T-helper 17 cell (primary cell): ENCODE data around the gene ZNF438. TPM values are rescaled to one million over a fixed set of nuclear protein-coding genes. Genes with fewer than 3 reads are reported as not detected.

ENCODE experiments used
- ATAC-seq: fragments of 150-1000 bp; cut with Tn5 transposase; 2 replicates; pipeline ENCODE4 v1.10.0; 2021; ENCODE audit warnings: mild to moderate bottlenecking, moderate library complexity
- DNase-seq, 3 donors: peaks; one replicate each; pipeline versions ENCODE4 v3.0.0 to v3.0.0-alpha.2; 2020 to 2021
- H3K9me3 ChIP-seq: one replicate; pipeline ENCODE4 v1.7.0; 2013; ENCODE audit warnings: low read length, mild to moderate bottlenecking; ENCODE audit not compliant: control insufficient read depth, poor library complexity, severe bottlenecking
- H3K27ac Mint-ChIP-seq: one replicate; pipeline ENCODE4 v1.8.0; 2022; ENCODE audit warnings: mild to moderate bottlenecking, moderate library complexity, mixed read lengths
- H3K27me3 Mint-ChIP-seq: one replicate; pipeline ENCODE4 v1.8.0; 2022; ENCODE audit warnings: mixed read lengths
- H3K36me3 Mint-ChIP-seq: one replicate; pipeline ENCODE4 v1.8.0; 2022; ENCODE audit warnings: low read depth, mixed read lengths
- H3K4me1 Mint-ChIP-seq: one replicate; pipeline ENCODE4 v1.8.0; 2022; ENCODE audit warnings: mild to moderate bottlenecking, mixed read lengths
- H3K4me3 Mint-ChIP-seq: one replicate; pipeline ENCODE4 v1.8.0; 2022; ENCODE audit warnings: mild to moderate bottlenecking, moderate library complexity, mixed read lengths
- total RNA-seq, 4 donors: library from RNA in 2 of 4; stranded (reverse) in 2 of 4; gene quantifications; one replicate each; pipeline ENCODE4 v1.2.3 and lab custom pipeline; 2022 to 2026

ZNF438 gene
- total RNA-seq, 2 donors from 2014 or later: 3.1 to 3.7 TPM

DNA sequence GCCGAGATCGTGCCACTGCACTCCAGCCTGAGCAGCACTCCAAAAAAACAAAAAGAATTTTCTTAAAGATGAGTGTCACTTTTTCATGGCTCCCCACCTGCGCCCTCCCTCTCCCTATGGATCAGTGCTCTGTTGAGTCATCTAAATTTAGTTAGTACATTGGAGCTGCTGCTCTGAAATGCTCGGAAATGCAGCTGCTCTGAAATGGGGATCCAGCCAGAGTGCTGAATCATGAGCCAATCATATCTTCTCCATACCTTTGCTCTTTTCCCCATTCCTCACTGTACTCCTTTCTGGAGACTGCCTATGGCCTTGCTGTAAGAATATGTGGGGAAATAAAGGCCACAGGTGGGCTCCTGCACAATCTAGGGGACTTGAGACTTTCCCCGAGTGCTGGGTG lies 188.8 kb downstream of the ZNF438 start:
- no peaks in the 10 kb centered on the region for H3K27me3 Mint-ChIP-seq
- no peak overlapping the region for H3K27ac Mint-ChIP-seq
- no peaks in the 10 kb centered on the region for H3K9me3 ChIP-seq
- DNase-seq (no peak), ATAC-seq (no peak)
- H3K4me1 Mint-ChIP-seq: no peaks in the 10 kb centered on the region
- H3K4me3 Mint-ChIP-seq: no peak overlapping the region
- H3K36me3 Mint-ChIP-seq: peaks cover 4% of the 10 kb centered on the region

DNA sequence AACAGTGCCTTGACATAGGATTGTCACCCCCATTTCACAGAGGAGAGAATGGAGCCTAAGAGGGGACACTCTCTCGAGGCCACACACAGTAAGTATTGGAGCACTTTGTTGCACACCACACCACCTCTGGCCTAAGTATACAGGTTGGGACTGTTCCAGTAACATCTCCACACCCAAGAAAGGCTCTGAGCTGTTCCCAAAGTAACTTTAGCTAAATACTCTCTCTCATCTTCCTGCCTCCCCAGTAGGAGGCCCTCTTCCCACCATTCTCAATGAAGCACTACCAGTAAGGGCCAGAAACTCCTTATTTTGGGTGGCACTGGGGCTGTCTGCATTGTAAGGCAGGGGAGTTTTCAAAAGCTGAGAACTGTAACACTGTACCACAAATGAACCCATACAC lies 189.5 kb downstream of the ZNF438 start:
- DNase-seq: no peak

DNA sequence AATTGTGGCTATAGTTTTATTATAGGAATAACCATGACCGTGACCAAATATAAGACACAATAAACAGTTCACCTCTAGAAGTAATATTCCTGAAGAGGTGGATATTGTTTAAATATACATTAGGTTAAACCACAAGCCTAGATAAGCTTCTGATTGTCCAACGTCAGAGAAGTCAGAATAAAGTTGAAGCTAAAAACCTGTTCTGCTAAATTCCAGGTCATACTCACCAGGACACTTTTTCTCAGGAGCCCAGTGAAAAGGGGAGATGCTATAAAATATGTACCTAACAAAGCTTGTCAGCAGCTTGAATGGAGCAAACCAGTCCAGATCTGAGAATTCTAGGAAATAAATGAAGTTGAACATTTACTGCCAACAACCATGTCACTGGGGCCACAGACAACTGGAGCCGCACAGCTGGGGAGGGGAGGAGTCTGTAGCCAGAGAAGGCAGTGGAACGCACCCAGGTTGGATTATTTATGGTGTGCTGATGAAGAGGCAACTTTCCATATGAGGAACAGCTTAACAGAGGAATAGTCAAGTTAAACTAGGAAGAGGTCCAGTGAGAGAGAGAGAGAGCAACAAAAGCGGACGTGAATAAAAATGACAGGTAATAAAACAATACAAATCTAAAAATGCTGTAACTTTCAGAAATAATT lies 191.1 kb downstream of the ZNF438 start:
- Mint-ChIP-seq H3K4me3 (no peak overlapping the region), H3K4me1 (no peaks in the 10 kb centered on the region), H3K27me3 (no peaks in the 10 kb centered on the region), H3K36me3 (peaks cover 7% of the 10 kb centered on the region), H3K27ac (no peak overlapping the region)
- ATAC-seq (no peak), DNase-seq (no peak)
- H3K9me3 ChIP-seq: no peaks in the 10 kb centered on the region

More for the DNA sequence above, 189.5 kb downstream of the ZNF438 start:
- Mint-ChIP-seq H3K4me1 (no peaks in the 10 kb centered on the region), H3K36me3 (peaks cover 7% of the 10 kb centered on the region), H3K4me3 (no peak overlapping the region), H3K27ac (no peak overlapping the region), H3K27me3 (no peaks in the 10 kb centered on the region)
- no peak for ATAC-seq
- no peaks in the 10 kb centered on the region for H3K9me3 ChIP-seq

DNA sequence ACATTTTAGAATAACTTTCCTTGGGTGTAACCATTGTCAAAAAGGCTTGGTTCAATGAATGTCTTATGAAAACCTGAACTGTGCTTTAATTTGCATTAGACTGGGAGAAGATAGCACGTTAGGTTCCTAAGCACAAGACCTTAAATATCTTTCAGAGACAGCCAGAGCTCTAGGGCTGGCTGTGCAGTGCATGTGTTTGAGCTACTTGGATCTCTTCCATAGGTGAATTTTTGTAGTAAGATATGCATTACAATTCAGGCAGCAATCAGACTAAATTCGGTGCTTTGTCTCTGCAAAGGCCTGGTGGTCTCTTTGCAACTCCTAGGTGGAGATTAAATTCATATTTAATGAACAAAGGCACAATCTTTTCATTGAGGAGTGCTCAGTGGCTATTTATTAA lies 192.0 kb downstream of the ZNF438 start:
- Mint-ChIP-seq H3K36me3 (peaks cover 7% of the 10 kb centered on the region), H3K27me3 (no peaks in the 10 kb centered on the region), H3K27ac (no peak overlapping the region), H3K4me1 (no peaks in the 10 kb centered on the region), H3K4me3 (no peak overlapping the region)
- no peak for ATAC-seq
- no peaks in the 10 kb centered on the region for H3K9me3 ChIP-seq
- DNase-seq: no peak

DNA sequence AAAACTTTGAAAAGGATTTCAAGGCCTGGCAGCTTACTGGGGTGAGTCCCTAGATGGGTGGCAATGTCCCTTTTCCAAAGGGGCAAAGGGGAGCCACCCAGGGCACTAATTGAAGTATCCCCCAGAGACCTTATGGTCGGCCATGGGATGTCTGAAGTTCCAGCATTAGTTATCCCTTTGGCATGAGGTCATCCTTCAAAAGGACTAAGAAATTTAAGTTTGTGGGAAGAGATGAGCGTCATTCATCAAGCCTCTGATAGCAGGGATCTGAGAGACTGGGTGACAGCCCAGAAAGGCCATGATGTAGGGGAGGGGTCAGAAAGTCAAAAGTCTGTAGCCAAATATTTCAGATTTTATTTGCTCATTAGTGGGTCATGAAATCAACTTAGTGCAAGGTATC lies 195.3 kb downstream of the ZNF438 start:
- peaks cover 7% of the 10 kb centered on the region for H3K36me3 Mint-ChIP-seq
- no peak for ATAC-seq
- H3K4me3 Mint-ChIP-seq: no peak overlapping the region

DNA sequence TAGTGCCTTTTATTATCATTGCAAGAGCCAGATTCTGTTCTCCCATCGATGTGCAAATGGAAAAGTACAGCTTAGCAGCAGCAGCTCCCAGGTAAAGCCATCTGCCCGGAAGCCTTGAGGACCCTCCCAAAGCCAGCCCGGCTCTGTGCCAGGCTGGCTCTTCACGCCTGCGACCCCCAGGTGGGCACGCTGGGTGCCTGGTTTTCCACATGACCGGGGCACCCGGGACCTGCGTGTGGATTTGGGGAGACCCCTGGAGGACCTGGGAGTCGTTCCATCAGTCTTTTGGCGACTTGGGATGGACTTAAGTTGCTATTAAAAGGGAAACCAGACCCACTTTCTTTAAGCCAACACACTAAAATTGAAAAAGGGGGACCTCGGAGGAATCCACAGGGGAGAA lies 196.5 kb downstream of the ZNF438 start:
- Mint-ChIP-seq H3K4me3 (no peak overlapping the region), H3K36me3 (peaks cover 4% of the 10 kb centered on the region), H3K27ac (no peak overlapping the region), H3K4me1 (no peaks in the 10 kb centered on the region), H3K27me3 (no peaks in the 10 kb centered on the region)
- no peak for DNase-seq
- ATAC-seq: no peak
- H3K9me3 ChIP-seq: no peaks in the 10 kb centered on the region

More for the DNA sequence above, 195.3 kb downstream of the ZNF438 start:
- no peaks in the 10 kb centered on the region for H3K4me1 Mint-ChIP-seq
- H3K27ac Mint-ChIP-seq: no peak overlapping the region
- no peaks in the 10 kb centered on the region for H3K9me3 ChIP-seq
- H3K27me3 Mint-ChIP-seq: no peaks in the 10 kb centered on the region
- no peak for DNase-seq

DNA sequence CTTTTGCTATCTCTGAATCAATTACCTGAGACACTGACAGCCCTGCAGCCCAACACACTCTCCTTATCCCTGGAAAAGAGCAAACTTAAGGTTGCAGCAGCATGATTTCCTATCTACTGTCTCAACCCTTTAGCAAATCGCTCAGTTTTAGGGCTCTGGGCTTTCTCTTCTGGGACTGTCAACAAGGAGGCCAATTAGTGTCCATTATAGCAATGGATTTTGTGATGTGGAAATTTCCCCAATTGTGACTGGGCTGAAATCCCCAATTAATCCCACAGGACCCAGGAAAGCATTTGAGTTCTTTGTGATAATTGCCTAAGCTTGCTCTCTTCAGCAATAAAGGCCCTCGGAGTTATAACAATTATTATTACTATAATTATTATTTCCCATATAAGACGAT lies 197.0 kb downstream of the ZNF438 start:
- no peak for ATAC-seq
- Mint-ChIP-seq H3K4me1 (no peaks in the 10 kb centered on the region), H3K4me3 (no peak overlapping the region), H3K36me3 (peaks cover 4% of the 10 kb centered on the region), H3K27ac (no peak overlapping the region), H3K27me3 (no peaks in the 10 kb centered on the region)
- DNase-seq: no peak
- no peaks in the 10 kb centered on the region for H3K9me3 ChIP-seq

DNA sequence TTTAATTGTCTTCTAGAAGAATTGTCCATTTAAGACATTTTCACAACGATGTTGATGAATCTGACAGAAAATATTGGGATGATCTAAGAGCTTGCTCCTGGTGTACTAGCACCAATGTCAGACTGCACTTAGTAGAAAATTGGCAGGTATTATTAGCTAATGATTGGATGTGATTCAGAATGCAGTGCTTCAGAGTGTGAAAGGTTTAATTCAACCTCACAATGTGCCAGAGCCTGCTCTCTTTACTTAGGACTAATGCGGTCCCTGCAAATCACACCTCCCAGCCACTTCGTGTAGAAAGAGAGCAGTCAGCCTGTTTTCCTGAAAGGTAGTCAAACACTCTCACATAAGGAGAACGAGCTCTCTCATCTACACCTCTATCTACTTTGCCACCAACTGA lies 197.5 kb downstream of the ZNF438 start:
- H3K36me3 Mint-ChIP-seq: peaks cover 4% of the 10 kb centered on the region
- no peak for ATAC-seq
- H3K27me3 Mint-ChIP-seq: no peaks in the 10 kb centered on the region
- no peaks in the 10 kb centered on the region for H3K9me3 ChIP-seq
- H3K4me1 Mint-ChIP-seq: peaks cover 1% of the 10 kb centered on the region
- no peak overlapping the region for H3K4me3 Mint-ChIP-seq
- H3K27ac Mint-ChIP-seq: no peak overlapping the region
- no peak for DNase-seq

DNA sequence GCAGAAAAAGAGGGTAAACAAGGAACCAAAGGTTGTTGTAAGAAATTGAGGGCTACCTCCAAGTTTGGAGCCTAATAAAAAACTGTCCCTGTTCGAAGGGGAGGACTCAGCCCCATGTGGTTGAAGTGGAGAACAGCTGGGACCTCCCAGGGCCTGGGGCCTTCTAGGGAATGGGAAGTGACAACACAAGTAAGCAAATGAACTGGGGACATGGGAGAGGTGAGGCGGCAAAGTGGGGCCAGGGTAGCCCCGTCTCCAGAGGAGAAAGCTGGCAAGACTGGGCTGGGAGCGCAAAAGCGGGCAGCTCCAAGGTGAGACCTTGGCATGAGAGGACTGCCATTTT lies 198.1 kb downstream of the ZNF438 start:
- Mint-ChIP-seq H3K36me3 (peaks cover 4% of the 10 kb centered on the region), H3K27ac (no peak overlapping the region), H3K4me1 (peaks cover 2% of the 10 kb centered on the region), H3K4me3 (no peak overlapping the region), H3K27me3 (no peaks in the 10 kb centered on the region)
- no peak for ATAC-seq
- no peaks in the 10 kb centered on the region for H3K9me3 ChIP-seq
- DNase-seq: no peak

DNA sequence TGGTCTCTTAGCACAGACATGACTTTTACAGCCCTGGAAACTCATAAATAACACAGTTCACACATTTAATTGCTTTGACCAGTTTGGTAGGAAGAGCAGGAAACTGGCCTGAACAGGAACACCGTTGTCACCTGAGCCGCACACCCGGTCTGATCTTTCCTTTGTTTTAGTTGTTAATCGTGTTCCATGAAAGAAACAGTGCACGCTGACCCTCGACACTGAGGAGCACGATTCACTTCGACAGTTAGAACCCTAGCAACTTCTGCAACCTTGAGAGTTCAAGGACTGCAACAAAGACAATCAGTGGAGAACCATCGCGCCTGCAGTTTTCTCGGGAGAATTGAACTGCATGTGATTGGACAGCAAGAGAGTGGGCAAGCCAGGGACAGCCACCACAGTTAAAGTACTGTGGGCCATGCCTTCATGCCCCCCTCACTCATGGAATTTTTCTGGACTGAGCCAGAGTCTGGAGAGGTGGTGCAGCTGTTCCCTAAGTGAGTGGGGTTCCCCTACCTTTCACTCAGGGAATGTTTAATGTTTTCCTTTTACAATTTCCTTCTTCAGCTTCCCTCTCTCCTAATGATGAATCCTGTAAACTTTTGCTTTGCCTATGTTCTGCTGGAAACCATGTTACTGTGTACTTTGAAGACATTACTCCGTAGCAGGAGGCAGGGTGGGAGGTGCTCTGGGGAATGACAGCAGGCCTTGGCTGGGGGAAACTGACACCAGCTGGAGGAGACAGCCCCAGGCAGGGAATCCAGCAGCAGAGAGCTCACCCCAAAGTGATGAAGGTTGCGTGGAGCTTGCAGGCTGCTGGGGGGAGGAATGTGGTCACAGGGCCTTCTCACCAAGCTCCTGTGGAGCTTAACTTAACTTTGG lies 198.7 kb downstream of the ZNF438 start:
- no peak overlapping the region for H3K4me3 Mint-ChIP-seq
- H3K4me1 Mint-ChIP-seq: peaks cover 2% of the 10 kb centered on the region
- no peak for DNase-seq
- no peak overlapping the region for H3K27ac Mint-ChIP-seq
- H3K36me3 Mint-ChIP-seq: peaks cover 3% of the 10 kb centered on the region
- no peak for ATAC-seq
- no peaks in the 10 kb centered on the region for H3K27me3 Mint-ChIP-seq
- no peaks in the 10 kb centered on the region for H3K9me3 ChIP-seq

DNA sequence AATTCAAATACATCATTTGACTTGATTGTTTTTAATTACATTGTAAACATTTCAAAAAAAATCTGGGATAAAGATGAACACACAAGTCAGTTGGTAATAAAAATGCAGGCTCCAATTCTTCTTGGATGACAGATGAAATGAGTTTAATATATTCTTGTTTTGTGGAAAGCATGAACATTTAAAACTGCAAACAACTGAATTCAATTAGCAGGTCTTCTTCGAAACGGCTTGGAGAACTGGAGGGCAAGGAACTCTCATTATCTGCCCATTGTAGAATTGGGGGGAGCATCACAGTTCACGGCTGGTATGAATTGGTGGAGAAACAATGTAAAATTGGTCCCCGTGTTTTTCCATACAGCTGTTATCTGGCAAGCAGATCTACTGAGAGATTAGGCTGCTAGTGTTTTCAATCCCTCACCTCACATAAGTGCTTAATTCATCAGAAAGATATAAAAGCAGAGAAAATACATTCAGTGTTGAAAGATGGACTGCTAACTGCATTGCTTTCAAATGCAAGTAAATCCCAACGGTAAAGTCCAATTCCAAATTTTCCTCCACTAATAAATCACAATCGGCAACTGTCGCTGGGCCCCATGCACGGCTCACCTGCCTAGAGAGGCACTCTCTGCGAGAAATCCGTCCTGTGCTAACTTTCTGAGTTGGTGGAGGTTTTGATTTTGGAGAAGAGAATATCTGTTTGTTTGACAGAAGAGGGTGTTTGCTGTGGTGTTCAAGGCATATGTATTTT lies 199.5 kb downstream of the ZNF438 start:
- Mint-ChIP-seq H3K27ac (no peak overlapping the region), H3K4me1 (peaks cover 2% of the 10 kb centered on the region)
- no peak for ATAC-seq

DNA sequence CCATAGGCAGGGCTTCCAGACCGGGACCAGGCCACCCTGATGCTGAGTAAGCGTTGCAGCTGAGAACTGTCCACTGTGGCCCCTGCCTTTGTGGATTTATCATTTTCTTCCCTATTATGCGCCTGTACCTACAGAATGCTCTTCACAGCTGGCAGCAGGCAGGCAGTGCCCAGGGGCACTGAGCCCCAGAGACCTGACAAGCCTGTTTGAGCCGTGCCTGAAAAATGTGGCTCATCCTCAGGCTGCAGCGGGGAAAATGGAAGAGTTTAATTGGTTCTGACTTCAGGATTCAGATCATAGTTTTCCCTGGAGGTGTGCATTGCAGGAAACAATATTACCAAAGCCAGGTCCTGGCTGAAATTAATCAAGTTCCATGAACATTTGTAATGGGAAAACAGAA lies 200.2 kb downstream of the ZNF438 start:
- Mint-ChIP-seq H3K4me1 (peaks cover 2% of the 10 kb centered on the region), H3K36me3 (no peaks in the 10 kb centered on the region), H3K4me3 (no peak overlapping the region), H3K27me3 (peaks cover 4% of the 10 kb centered on the region), H3K27ac (no peak overlapping the region)
- ATAC-seq: no peak
- no peak for DNase-seq
- no peaks in the 10 kb centered on the region for H3K9me3 ChIP-seq

More for the DNA sequence above, 199.5 kb downstream of the ZNF438 start:
- no peaks in the 10 kb centered on the region for H3K9me3 ChIP-seq
- no peak for DNase-seq
- Mint-ChIP-seq H3K4me3 (no peak overlapping the region), H3K27me3 (no peaks in the 10 kb centered on the region), H3K36me3 (no peaks in the 10 kb centered on the region)
